Measurements from ENCODE around the gene TRIM50. TPM values are rescaled to one million over a fixed set of nuclear protein-coding genes. Genes with fewer than 3 reads are reported as not detected.
A peak's percentile ranks its signal among the peaks of the same experiment; 100 is the strongest.
"Not testable (repeated sequence)": the region's sequence is repeated elsewhere in the genome, so short reads cannot be mapped to it uniquely, and the experiment has no call there.

Gene TRIM50
- total and polyA plus RNA-seq, 7 donors: 0.07 to 3.0 (median 0.69) TPM; not detected in 2

DNA sequence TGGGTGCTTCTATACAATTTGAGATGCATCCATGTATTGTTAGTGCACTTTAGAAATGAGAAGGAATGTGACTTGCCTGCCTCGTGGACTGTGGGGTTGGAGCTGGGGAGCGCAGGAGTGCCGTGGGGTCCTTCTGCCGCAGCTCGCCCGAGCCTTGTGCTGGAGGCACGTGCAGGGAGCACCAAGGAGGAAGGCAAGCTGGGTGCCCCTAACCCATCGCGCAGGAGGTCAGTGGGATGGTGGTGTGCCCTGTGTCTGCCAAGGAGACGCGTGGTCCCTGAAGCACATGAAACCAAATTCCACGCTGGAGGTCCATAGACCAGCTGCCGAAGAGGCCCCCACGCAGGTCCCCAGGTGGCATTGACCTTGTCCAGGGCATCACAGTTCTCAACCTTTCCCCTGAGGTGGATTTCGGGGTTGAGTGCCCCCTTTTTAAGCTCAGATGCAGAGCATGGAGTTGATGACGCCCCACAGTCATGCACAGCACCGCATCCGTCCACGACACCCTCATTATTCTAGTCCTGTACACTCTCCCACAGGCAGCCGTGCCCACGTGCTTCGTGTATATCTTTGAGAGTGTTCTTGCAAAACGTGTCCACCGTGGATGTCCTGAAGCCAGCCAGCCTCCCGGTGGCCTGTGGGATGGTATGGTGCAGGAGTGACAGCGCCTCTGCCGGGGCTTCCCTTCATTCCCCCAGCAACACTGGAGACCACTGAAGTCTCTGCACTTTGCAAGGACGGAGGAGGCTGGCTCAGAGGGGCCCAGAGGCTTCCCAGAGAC is 35.5 kb upstream of the TRIM50 start:
- Histone ChIP-seq H3K27ac (no peak overlapping the region), H3K4me3 (no peak overlapping the region), H3K36me3 (no peaks in the 10 kb centered on the region), H3K27me3 (peaks cover 0 to 18% (median 0%) of the 10 kb centered on the region in 3 donors), H3K9me3 (no peaks in the 10 kb centered on the region), H3K4me1 (no peaks in the 10 kb centered on the region)
- WGBS, 2 donors: 84 to 91% methylated on average over 28 of the region's 28 CpGs
- DNase-seq: no peak
- TF ChIP-seq POLR2A (IDR thresholded peaks at IDR 0.05) (no peak), EP300 (IDR thresholded peaks at IDR 0.05) (no peak), POLR2AphosphoS5 (IDR thresholded peaks at IDR 0.05) (no peak)
- TF ChIP-seq, protein P1, sequence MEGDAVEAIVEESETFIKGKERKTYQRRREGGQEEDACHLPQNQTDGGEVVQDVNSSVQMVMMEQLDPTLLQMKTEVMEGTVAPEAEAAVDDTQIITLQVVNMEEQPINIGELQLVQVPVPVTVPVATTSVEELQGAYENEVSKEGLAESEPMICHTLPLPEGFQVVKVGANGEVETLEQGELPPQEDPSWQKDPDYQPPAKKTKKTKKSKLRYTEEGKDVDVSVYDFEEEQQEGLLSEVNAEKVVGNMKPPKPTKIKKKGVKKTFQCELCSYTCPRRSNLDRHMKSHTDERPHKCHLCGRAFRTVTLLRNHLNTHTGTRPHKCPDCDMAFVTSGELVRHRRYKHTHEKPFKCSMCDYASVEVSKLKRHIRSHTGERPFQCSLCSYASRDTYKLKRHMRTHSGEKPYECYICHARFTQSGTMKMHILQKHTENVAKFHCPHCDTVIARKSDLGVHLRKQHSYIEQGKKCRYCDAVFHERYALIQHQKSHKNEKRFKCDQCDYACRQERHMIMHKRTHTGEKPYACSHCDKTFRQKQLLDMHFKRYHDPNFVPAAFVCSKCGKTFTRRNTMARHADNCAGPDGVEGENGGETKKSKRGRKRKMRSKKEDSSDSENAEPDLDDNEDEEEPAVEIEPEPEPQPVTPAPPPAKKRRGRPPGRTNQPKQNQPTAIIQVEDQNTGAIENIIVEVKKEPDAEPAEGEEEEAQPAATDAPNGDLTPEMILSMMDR (IDR thresholded peaks at IDR 0.05): no peak
- intact Hi-C loops (cut with DNase I): no loop called here

DNA sequence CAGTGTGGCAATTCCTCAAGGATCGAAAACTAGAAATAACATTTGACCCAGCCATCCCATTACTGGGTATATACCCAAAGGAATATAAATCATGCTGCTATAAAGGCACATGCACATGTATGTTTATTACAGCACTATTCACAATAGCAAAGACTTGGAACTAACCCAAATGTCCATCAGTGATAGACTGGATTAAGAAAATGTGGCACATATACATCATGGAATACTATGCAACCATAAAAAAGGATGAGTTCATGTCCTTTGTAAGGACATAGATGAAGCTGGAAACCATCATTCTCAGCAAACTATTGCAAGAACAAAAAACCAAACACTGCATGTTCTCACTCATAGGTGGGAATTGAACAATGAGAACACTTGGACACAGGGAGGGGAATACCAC is 32.7 kb upstream of the TRIM50 start:
- intact Hi-C loops (cut with DNase I); DNase-seq; H3K4me1 ChIP-seq; H3K36me3 ChIP-seq; H3K9me3 ChIP-seq; H3K27ac ChIP-seq; H3K4me3 ChIP-seq: not testable (repeated sequence)
- H3K27me3 ChIP-seq: peaks cover 0 to 18% (median 0%) of the 10 kb centered on the region in 3 donors
- WGBS, 2 donors: 93 to 97% methylated on average over 1 of the region's 1 CpG

- no peak for TF ChIP-seq EP300 (IDR thresholded peaks at IDR 0.05)
- TF ChIP-seq POLR2A (IDR thresholded peaks at IDR 0.05): no peak
- TF ChIP-seq, protein P1 (IDR thresholded peaks at IDR 0.05): no peak
- no peak for TF ChIP-seq POLR2AphosphoS5 (IDR thresholded peaks at IDR 0.05)
- Histone ChIP-seq H3K36me3 (no peaks in the 10 kb centered on the region), H3K27me3 (peaks cover 0 to 18% (median 0%) of the 10 kb centered on the region in 3 donors), H3K27ac (no peak overlapping the region), H3K9me3 (no peaks in the 10 kb centered on the region), H3K4me1 (no peaks in the 10 kb centered on the region), H3K4me3 (no peak overlapping the region)
- 94 to 95% methylated on average over 13 of the region's 13 CpGs for WGBS, 2 donors
- intact Hi-C loops (cut with DNase I): no loop called here
- DNase-seq: no peak
Observed at GRCh38 chr7:73359746-73360375, 32.0 kb upstream of the TRIM50 start.

- intact Hi-C loops (cut with DNase I): no loop called here
- 60 to 87% methylated on average over 11 of the region's 11 CpGs for WGBS, 2 donors
- no peak overlapping the region for H3K27ac ChIP-seq
- H3K27me3 ChIP-seq: peaks cover 0 to 18% (median 0%) of the 10 kb centered on the region in 3 donors
- TF ChIP-seq, protein P1 (IDR thresholded peaks at IDR 0.05): no peak
- TF ChIP-seq EP300 (IDR thresholded peaks at IDR 0.05): no peak
- TF ChIP-seq POLR2AphosphoS5 (IDR thresholded peaks at IDR 0.05): no peak
- TF ChIP-seq POLR2A (IDR thresholded peaks at IDR 0.05): no peak
- no peak for DNase-seq
- no peak overlapping the region for H3K4me3 ChIP-seq
- H3K4me1 ChIP-seq: no peaks in the 10 kb centered on the region
- H3K9me3 ChIP-seq: no peaks in the 10 kb centered on the region
- H3K36me3 ChIP-seq: no peaks in the 10 kb centered on the region
Observed at GRCh38 chr7:73359306-73359705, 31.4 kb upstream of the TRIM50 start.

DNA sequence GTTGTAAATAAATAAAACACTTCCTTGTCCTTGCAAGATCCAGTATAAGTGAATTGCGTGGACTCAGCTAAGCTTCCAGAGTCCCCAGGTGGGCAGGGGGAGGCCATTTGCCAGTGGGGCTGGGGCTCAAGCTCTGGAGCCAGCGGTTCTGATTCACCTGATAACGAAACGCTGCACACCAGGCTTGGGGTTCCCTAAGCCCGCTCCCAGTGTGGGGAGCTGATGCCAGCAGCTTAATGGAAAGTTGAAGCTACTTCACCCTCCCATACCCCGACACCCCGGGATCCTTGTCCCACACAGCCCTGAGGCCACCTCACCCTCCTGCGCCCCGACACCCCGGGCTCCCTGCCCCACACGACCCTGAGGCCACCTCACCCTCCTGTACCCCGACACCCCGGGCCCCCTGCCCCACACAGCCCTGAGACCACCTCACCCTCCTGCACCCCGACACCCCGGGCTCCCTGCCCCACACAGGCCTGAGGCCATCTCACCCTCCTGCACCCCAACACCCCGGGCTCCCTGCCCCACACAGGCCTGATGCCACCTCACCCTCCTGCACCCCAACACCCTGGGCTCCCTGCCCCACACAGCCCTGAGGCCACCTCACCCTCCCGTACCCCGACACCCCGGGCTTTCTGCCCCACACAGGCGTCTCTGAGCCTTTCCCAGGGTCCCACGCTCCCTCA is 30.9 kb upstream of the TRIM50 start:
- Histone ChIP-seq H3K4me1 (no peaks in the 10 kb centered on the region), H3K4me3 (no peak overlapping the region)

More for the DNA sequence above, 30.9 kb upstream of the TRIM50 start:
- Histone ChIP-seq H3K27ac (peak overlapping the region in 1 of 4 donors; percentile 9), H3K36me3 (no peaks in the 10 kb centered on the region), H3K27me3 (peaks cover 0 to 18% (median 0%) of the 10 kb centered on the region in 3 donors), H3K9me3 (no peaks in the 10 kb centered on the region)
- intact Hi-C loops (cut with DNase I): no loop called here
- no peak for DNase-seq
- 39 to 79% methylated on average over 21 of the region's 21 CpGs for WGBS, 2 donors
- no peak for TF ChIP-seq EP300 (IDR thresholded peaks at IDR 0.05)
- TF ChIP-seq, protein P1 (IDR thresholded peaks at IDR 0.05): no peak
- no peak for TF ChIP-seq POLR2AphosphoS5 (IDR thresholded peaks at IDR 0.05)
- TF ChIP-seq POLR2A (IDR thresholded peaks at IDR 0.05): no peak
